GM23338 (cell line): Measurements from ENCODE around the gene CACNB2. TPM values are rescaled to one million over a fixed set of nuclear protein-coding genes. Genes with fewer than 3 reads are reported as not detected.

Experiments
- ATAC-seq: fragments of 200-7000 bp; cut with Tn5 transposase; 3 replicates; pipeline ENCODE4 v1.9.1; 2020
- DNase-seq: peaks from one replicate; pipeline ENCODE4 v3.0.0-alpha.2; 2015; ENCODE audit warnings: low spot score
- H2AFZ ChIP-seq: fragments of 200-600 bp; sonication (generic); 2 replicates; pipeline ENCODE4 v1.8.0; 2016; ENCODE audit warnings: antibody characterized with exemption, mild to moderate bottlenecking, moderate library complexity
- H3F3A ChIP-seq: fragments of 200-600 bp; sonication (generic); replicated peaks from 2 replicates; pipeline ENCODE4 v1.8.0; 2017; ENCODE audit warnings: antibody characterized with exemption, mixed run types, low read depth
- H3K27ac ChIP-seq: fragments of 200-600 bp; sonication (generic); 2 replicates; pipeline ENCODE4 v1.6.1; 2016; ENCODE audit warnings: low read depth
- H3K27me3 ChIP-seq: fragments of 200-600 bp; sonication (generic); 2 replicates; pipeline ENCODE4 v1.8.0; 2016; ENCODE audit warnings: mild to moderate bottlenecking, mixed run types, moderate library complexity; ENCODE audit not compliant: insufficient read depth
- H3K36me3 ChIP-seq: fragments of 200-600 bp; sonication (generic); 2 replicates; pipeline ENCODE4 v1.8.0; 2016; ENCODE audit warnings: mild to moderate bottlenecking; ENCODE audit not compliant: insufficient read depth
- H3K4me1 ChIP-seq: fragments of 200-600 bp; sonication (generic); 2 replicates; pipeline ENCODE4 v1.8.0; 2016; ENCODE audit warnings: mild to moderate bottlenecking, moderate library complexity; ENCODE audit not compliant: insufficient read depth
- H3K4me2 ChIP-seq: fragments of 200-600 bp; sonication (generic); 2 replicates; pipeline ENCODE4 v1.7.1; 2017; ENCODE audit warnings: mixed run types
- H3K4me3 ChIP-seq: fragments of 200-600 bp; sonication (generic); 2 replicates; pipeline ENCODE4 v1.6.1; 2016; ENCODE audit warnings: mixed run types
- H3K79me2 ChIP-seq: fragments of 200-600 bp; sonication (generic); replicated peaks from 2 replicates; pipeline ENCODE4 v1.8.0; 2017; ENCODE audit warnings: mild to moderate bottlenecking; ENCODE audit not compliant: insufficient read depth
- H3K9me2 ChIP-seq: fragments of 200-600 bp; sonication (generic); 2 replicates; pipeline ENCODE4 v1.8.0; 2017; ENCODE audit not compliant: insufficient read depth
- H4K20me1 ChIP-seq: fragments of 200-600 bp; sonication (generic); replicated peaks from 2 replicates; pipeline ENCODE4 v1.8.0; 2017; ENCODE audit warnings: mild to moderate bottlenecking; ENCODE audit not compliant: insufficient read depth
- H3K27ac Mint-ChIP-seq: 2 replicates; pipeline ENCODE4 v1.8.0; 2020; ENCODE audit warnings: inconsistent platforms, mild to moderate bottlenecking, moderate library complexity, mixed read lengths
- H3K27me3 Mint-ChIP-seq: 3 replicates; pipeline ENCODE4 v1.8.0; 2022; ENCODE audit warnings: low read depth, mild to moderate bottlenecking, moderate library complexity, mixed read lengths, inconsistent platforms; ENCODE audit not compliant: insufficient read depth, poor library complexity
- H3K36me3 Mint-ChIP-seq: 3 replicates; pipeline ENCODE4 v1.8.0; 2021; ENCODE audit warnings: low read depth, mild to moderate bottlenecking, inconsistent platforms, moderate library complexity, mixed read lengths
- H3K4me1 Mint-ChIP-seq: 3 replicates; pipeline ENCODE4 v1.8.0; 2020; ENCODE audit warnings: mild to moderate bottlenecking, inconsistent platforms, mixed read lengths
- H3K4me3 Mint-ChIP-seq: 3 replicates; pipeline ENCODE4 v1.8.0; 2021; ENCODE audit warnings: moderate library complexity, mild to moderate bottlenecking, inconsistent platforms, mixed read lengths
- H3K9me3 Mint-ChIP-seq: 3 replicates; pipeline ENCODE4 v1.8.0; 2020; ENCODE audit warnings: moderate library complexity, mild to moderate bottlenecking, inconsistent platforms, mixed read lengths
- CREB1 ChIP-seq: fragments of 250-450 bp; sonication (Bioruptor Pico); IDR thresholded peaks from 2 replicates; pipeline ENCODE4 v1.5.0; 2020; ENCODE audit warnings: low read depth, mild to moderate bottlenecking, moderate library complexity
- CTCF ChIP-seq, 2 experiments: fragments of 200-600 bp in 1 of 2; sonication (generic) in 1 of 2; conservative IDR thresholded peaks; 2 replicates each; pipeline versions ENCODE4 v1.5.1 to v1.6.1; 2016 to 2017; ENCODE audit warnings: antibody characterized with exemption in 2 of 2, low read depth in 2 of 2, mild to moderate bottlenecking in 2 of 2, moderate library complexity in 1 of 2
- EZH2 ChIP-seq: fragments of 200-600 bp; sonication (generic); IDR thresholded peaks from one replicate; pipeline ENCODE4 v1.8.0; 2017; ENCODE audit warnings: antibody characterized with exemption, mild to moderate bottlenecking, low read depth; ENCODE audit not compliant: unreplicated experiment
- EZH2phosphoT487 ChIP-seq: fragments of 200-600 bp; sonication (generic); IDR thresholded peaks from one replicate; pipeline ENCODE4 v1.8.1; 2018; ENCODE audit warnings: antibody characterized with exemption; ENCODE audit not compliant: unreplicated experiment
- JUNB ChIP-seq: IDR thresholded peaks from one replicate; pipeline ENCODE4 v1.6.1; 2016; ENCODE audit warnings: antibody characterized with exemption; ENCODE audit not compliant: unreplicated experiment
- NANOG ChIP-seq: IDR thresholded peaks from 2 replicates; pipeline ENCODE4 v1.6.1; 2016; ENCODE audit warnings: antibody characterized with exemption, borderline replicate concordance
- POLR2AphosphoS5 ChIP-seq: IDR thresholded peaks from 2 replicates; pipeline ENCODE4 v1.6.1; 2016; ENCODE audit warnings: antibody characterized with exemption, low read depth
- STAT1 ChIP-seq: IDR thresholded peaks from one replicate; pipeline ENCODE4 v1.6.1; 2016; ENCODE audit warnings: antibody characterized with exemption; ENCODE audit not compliant: unreplicated experiment
- ZNF114 ChIP-seq: fragments of 250-450 bp; sonication (Bioruptor Pico); IDR thresholded peaks from 2 replicates; pipeline ENCODE4 v1.5.0; 2020; ENCODE audit warnings: mild to moderate bottlenecking, moderate library complexity
- ZNF331 ChIP-seq: fragments of 250-450 bp; sonication (Bioruptor Pico); IDR thresholded peaks from 2 replicates; pipeline ENCODE4 v1.5.0; 2020; ENCODE audit warnings: low read depth, mild to moderate bottlenecking, moderate library complexity
- polyA plus RNA-seq: library from polyadenylated mRNA; unstranded; fragments of >200 nt; fragmentation: Nextera tagmentation; extraction: Ambion mirVana; gene quantifications from 2 replicates; pipeline ENCODE4 v1.2.1, GENCODE V29; 2016
- total RNA-seq: library from RNA; depleted of rRNA; stranded (reverse); fragments of >200 nt; shearing (Covaris generic); gene quantifications from 2 replicates; pipeline ENCODE4 v1.2.3, GENCODE V29; 2014
- TF ChIP-seq, protein P1 (sequence below): fragments of 250-450 bp; sonication (Bioruptor Pico); IDR thresholded peaks from 2 replicates; pipeline ENCODE4 v1.5.0; 2020; ENCODE audit warnings: mild to moderate bottlenecking, moderate library complexity
- TF ChIP-seq, protein P2 (sequence below): IDR thresholded peaks from 2 replicates; pipeline ENCODE4 v1.6.1; 2016; ENCODE audit warnings: antibody characterized with exemption
- TF ChIP-seq, protein P3 (sequence below): IDR thresholded peaks from one replicate; pipeline ENCODE4 v1.6.1; 2018; ENCODE audit warnings: antibody characterized with exemption; ENCODE audit not compliant: unreplicated experiment

Gene CACNB2
- total and polyA plus RNA-seq, 2 experiments from 2014 or later: 5.0 to 5.9 TPM

- Mint-ChIP-seq H3K4me3 (no peak overlapping the region), H3K27ac (no peak overlapping the region), H3K4me1 (no peaks in the 10 kb centered on the region), H3K9me3 (no peaks in the 10 kb centered on the region), H3K27me3 (no peaks in the 10 kb centered on the region), H3K36me3 (no peaks in the 10 kb centered on the region)
- Histone ChIP-seq H3K27me3 (no peaks in the 10 kb centered on the region), H3K36me3 (no peaks in the 10 kb centered on the region), H3K27ac (no peak overlapping the region), H3K9me2 (no peaks in the 10 kb centered on the region), H3F3A (no peaks in the 10 kb centered on the region), H3K4me2 (no peak overlapping the region), H3K79me2 (no peaks in the 10 kb centered on the region), H3K4me1 (no peaks in the 10 kb centered on the region), H3K4me3 (no peak overlapping the region), H2AFZ (no peak overlapping the region), H4K20me1 (no peaks in the 10 kb centered on the region)
- ATAC-seq: no peak
- DNase-seq: no peak
- no peak for TF ChIP-seq JUNB
- TF ChIP-seq CTCF (conservative IDR thresholded peaks at IDR 0.05; ENCODE audit: low read depth in 2 of 2): no peak
- no peak for TF ChIP-seq EZH2phosphoT487
- TF ChIP-seq EZH2: no peak
- no peak for TF ChIP-seq CREB1 (CRISPR knock-in tag)
- no peak for TF ChIP-seq ZNF331 (CRISPR knock-in tag)
- TF ChIP-seq POLR2AphosphoS5: no peak
- TF ChIP-seq, protein P1, sequence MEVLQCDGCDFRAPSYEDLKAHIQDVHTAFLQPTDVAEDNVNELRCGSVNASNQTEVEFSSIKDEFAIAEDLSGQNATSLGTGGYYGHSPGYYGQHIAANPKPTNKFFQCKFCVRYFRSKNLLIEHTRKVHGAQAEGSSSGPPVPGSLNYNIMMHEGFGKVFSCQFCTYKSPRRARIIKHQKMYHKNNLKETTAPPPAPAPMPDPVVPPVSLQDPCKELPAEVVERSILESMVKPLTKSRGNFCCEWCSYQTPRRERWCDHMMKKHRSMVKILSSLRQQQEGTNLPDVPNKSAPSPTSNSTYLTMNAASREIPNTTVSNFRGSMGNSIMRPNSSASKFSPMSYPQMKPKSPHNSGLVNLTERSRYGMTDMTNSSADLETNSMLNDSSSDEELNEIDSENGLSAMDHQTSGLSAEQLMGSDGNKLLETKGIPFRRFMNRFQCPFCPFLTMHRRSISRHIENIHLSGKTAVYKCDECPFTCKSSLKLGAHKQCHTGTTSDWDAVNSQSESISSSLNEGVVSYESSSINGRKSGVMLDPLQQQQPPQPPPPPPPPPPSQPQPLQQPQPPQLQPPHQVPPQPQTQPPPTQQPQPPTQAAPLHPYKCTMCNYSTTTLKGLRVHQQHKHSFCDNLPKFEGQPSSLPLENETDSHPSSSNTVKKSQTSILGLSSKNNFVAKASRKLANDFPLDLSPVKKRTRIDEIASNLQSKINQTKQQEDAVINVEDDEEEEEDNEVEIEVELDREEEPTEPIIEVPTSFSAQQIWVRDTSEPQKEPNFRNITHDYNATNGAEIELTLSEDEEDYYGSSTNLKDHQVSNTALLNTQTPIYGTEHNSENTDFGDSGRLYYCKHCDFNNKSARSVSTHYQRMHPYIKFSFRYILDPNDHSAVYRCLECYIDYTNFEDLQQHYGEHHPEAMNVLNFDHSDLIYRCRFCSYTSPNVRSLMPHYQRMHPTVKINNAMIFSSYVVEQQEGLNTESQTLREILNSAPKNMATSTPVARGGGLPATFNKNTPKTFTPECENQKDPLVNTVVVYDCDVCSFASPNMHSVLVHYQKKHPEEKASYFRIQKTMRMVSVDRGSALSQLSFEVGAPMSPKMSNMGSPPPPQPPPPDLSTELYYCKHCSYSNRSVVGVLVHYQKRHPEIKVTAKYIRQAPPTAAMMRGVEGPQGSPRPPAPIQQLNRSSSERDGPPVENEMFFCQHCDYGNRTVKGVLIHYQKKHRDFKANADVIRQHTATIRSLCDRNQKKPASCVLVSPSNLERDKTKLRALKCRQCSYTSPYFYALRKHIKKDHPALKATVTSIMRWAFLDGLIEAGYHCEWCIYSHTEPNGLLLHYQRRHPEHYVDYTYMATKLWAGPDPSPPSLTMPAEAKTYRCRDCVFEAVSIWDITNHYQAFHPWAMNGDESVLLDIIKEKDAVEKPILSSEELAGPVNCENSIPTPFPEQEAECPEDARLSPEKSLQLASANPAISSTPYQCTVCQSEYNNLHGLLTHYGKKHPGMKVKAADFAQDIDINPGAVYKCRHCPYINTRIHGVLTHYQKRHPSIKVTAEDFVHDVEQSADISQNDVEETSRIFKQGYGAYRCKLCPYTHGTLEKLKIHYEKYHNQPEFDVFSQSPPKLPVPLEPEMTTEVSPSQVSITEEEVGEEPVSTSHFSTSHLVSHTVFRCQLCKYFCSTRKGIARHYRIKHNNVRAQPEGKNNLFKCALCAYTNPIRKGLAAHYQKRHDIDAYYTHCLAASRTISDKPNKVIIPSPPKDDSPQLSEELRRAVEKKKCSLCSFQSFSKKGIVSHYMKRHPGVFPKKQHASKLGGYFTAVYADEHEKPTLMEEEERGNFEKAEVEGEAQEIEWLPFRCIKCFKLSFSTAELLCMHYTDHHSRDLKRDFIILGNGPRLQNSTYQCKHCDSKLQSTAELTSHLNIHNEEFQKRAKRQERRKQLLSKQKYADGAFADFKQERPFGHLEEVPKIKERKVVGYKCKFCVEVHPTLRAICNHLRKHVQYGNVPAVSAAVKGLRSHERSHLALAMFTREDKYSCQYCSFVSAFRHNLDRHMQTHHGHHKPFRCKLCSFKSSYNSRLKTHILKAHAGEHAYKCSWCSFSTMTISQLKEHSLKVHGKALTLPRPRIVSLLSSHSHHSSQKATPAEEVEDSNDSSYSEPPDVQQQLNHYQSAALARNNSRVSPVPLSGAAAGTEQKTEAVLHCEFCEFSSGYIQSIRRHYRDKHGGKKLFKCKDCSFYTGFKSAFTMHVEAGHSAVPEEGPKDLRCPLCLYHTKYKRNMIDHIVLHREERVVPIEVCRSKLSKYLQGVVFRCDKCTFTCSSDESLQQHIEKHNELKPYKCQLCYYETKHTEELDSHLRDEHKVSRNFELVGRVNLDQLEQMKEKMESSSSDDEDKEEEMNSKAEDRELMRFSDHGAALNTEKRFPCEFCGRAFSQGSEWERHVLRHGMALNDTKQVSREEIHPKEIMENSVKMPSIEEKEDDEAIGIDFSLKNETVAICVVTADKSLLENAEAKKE (CRISPR knock-in tag): no peak
- no peak for TF ChIP-seq ZNF114 (CRISPR knock-in tag)
- TF ChIP-seq, protein P2, sequence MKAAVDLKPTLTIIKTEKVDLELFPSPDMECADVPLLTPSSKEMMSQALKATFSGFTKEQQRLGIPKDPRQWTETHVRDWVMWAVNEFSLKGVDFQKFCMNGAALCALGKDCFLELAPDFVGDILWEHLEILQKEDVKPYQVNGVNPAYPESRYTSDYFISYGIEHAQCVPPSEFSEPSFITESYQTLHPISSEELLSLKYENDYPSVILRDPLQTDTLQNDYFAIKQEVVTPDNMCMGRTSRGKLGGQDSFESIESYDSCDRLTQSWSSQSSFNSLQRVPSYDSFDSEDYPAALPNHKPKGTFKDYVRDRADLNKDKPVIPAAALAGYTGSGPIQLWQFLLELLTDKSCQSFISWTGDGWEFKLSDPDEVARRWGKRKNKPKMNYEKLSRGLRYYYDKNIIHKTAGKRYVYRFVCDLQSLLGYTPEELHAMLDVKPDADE: no peak
- no peak for TF ChIP-seq STAT1
- TF ChIP-seq NANOG: no peak
- TF ChIP-seq, protein P3, sequence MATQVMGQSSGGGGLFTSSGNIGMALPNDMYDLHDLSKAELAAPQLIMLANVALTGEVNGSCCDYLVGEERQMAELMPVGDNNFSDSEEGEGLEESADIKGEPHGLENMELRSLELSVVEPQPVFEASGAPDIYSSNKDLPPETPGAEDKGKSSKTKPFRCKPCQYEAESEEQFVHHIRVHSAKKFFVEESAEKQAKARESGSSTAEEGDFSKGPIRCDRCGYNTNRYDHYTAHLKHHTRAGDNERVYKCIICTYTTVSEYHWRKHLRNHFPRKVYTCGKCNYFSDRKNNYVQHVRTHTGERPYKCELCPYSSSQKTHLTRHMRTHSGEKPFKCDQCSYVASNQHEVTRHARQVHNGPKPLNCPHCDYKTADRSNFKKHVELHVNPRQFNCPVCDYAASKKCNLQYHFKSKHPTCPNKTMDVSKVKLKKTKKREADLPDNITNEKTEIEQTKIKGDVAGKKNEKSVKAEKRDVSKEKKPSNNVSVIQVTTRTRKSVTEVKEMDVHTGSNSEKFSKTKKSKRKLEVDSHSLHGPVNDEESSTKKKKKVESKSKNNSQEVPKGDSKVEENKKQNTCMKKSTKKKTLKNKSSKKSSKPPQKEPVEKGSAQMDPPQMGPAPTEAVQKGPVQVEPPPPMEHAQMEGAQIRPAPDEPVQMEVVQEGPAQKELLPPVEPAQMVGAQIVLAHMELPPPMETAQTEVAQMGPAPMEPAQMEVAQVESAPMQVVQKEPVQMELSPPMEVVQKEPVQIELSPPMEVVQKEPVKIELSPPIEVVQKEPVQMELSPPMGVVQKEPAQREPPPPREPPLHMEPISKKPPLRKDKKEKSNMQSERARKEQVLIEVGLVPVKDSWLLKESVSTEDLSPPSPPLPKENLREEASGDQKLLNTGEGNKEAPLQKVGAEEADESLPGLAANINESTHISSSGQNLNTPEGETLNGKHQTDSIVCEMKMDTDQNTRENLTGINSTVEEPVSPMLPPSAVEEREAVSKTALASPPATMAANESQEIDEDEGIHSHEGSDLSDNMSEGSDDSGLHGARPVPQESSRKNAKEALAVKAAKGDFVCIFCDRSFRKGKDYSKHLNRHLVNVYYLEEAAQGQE: no peak
Observed at GRCh38 chr10:18505456-18506118, 365.4 kb downstream of the CACNB2 start.
